ENCODE data around the gene TTLL12.

Gene TTLL12

GRCh38 chr22:43202756-43203410 is 15.9 kb upstream of the TTLL12 start:
- Histone ChIP-seq H3K27me3 (ENCODE audit: insufficient read depth, low read length) (no peaks in the 10 kb centered on the region), H3F3A (ENCODE audit: insufficient read depth, low read length) (no peaks in the 10 kb centered on the region)

GRCh38 chr22:43202326-43202725 is 15.4 kb upstream of the TTLL12 start:
- no peak overlapping the region for H3K4me3 ChIP-seq (ENCODE audit: low read depth, low read length, poor library complexity, severe bottlenecking)
- no peaks in the 10 kb centered on the region for H3K4me1 ChIP-seq (ENCODE audit: insufficient read depth, low read length, severe bottlenecking)
- no peaks in the 10 kb centered on the region for H3K79me2 ChIP-seq (ENCODE audit: insufficient read depth, low read length)
- H3K27me3 ChIP-seq (ENCODE audit: insufficient read depth, low read length) = no peaks in the 10 kb centered on the region
- H3K27ac ChIP-seq (ENCODE audit: low read depth, low read length, poor library complexity, severe bottlenecking) = no peak overlapping the region
- H3K36me3 ChIP-seq (ENCODE audit: insufficient read depth, low read length) = no peaks in the 10 kb centered on the region
- no peak overlapping the region for H3K9ac ChIP-seq (ENCODE audit: low read length)
- no peaks in the 10 kb centered on the region for H4K20me1 ChIP-seq (ENCODE audit: insufficient read depth, low read length)
- H3K9me3 ChIP-seq (ENCODE audit: low read length) = no peaks in the 10 kb centered on the region
- H2AFZ ChIP-seq (ENCODE audit: low read length) = no peak overlapping the region
- H3K9me2 ChIP-seq (ENCODE audit: low read depth, low read length) = no peaks in the 10 kb centered on the region
- no peak overlapping the region for H3K4me2 ChIP-seq (ENCODE audit: low read length)
- no peak for TF ChIP-seq CTCF (IDR thresholded peaks at IDR 0.05; ENCODE audit: low read length)
- no peak for TF ChIP-seq EZH2 (IDR thresholded peaks at IDR 0.05; ENCODE audit: borderline replicate concordance, low read length)
- no peaks in the 10 kb centered on the region for H3F3A ChIP-seq (ENCODE audit: insufficient read depth, low read length)

More at GRCh38 chr22:43202756-43203410, 15.9 kb upstream of the TTLL12 start:
- H4K20me1 ChIP-seq (ENCODE audit: insufficient read depth, low read length) = no peaks in the 10 kb centered on the region
- no peak overlapping the region for H3K4me3 ChIP-seq (ENCODE audit: low read depth, low read length, poor library complexity, severe bottlenecking)
- no peak overlapping the region for H3K9ac ChIP-seq (ENCODE audit: low read length)
- no peak overlapping the region for H3K4me2 ChIP-seq (ENCODE audit: low read length)
- no peaks in the 10 kb centered on the region for H3K9me3 ChIP-seq (ENCODE audit: low read length)
- H3K79me2 ChIP-seq (ENCODE audit: insufficient read depth, low read length) = no peaks in the 10 kb centered on the region
- TF ChIP-seq EZH2 (IDR thresholded peaks at IDR 0.05; ENCODE audit: borderline replicate concordance, low read length) = no peak
- TF ChIP-seq CTCF (IDR thresholded peaks at IDR 0.05; ENCODE audit: low read length) = no peak
- H3K36me3 ChIP-seq (ENCODE audit: insufficient read depth, low read length) = no peaks in the 10 kb centered on the region
- H2AFZ ChIP-seq (ENCODE audit: low read length) = no peak overlapping the region
- H3K9me2 ChIP-seq (ENCODE audit: low read depth, low read length) = no peaks in the 10 kb centered on the region
- no peaks in the 10 kb centered on the region for H3K4me1 ChIP-seq (ENCODE audit: insufficient read depth, low read length, severe bottlenecking)
- H3K27ac ChIP-seq (ENCODE audit: low read depth, low read length, poor library complexity, severe bottlenecking) = no peak overlapping the region

GRCh38 chr22:43201486-43202219 is 14.7 kb upstream of the TTLL12 start:
- H3K79me2 ChIP-seq (ENCODE audit: insufficient read depth, low read length) = no peaks in the 10 kb centered on the region
- H3K27ac ChIP-seq (ENCODE audit: low read depth, low read length, poor library complexity, severe bottlenecking) = no peak overlapping the region
- TF ChIP-seq CTCF (IDR thresholded peaks at IDR 0.05; ENCODE audit: low read length) (no peak), EZH2 (IDR thresholded peaks at IDR 0.05; ENCODE audit: borderline replicate concordance, low read length) (no peak)
- no peaks in the 10 kb centered on the region for H3K36me3 ChIP-seq (ENCODE audit: insufficient read depth, low read length)
- H3K4me1 ChIP-seq (ENCODE audit: insufficient read depth, low read length, severe bottlenecking) = no peaks in the 10 kb centered on the region
- H3K27me3 ChIP-seq (ENCODE audit: insufficient read depth, low read length) = no peaks in the 10 kb centered on the region
- H3F3A ChIP-seq (ENCODE audit: insufficient read depth, low read length) = no peaks in the 10 kb centered on the region
- H4K20me1 ChIP-seq (ENCODE audit: insufficient read depth, low read length) = no peaks in the 10 kb centered on the region
- no peak overlapping the region for H3K9ac ChIP-seq (ENCODE audit: low read length)
- H3K9me3 ChIP-seq (ENCODE audit: low read length) = no peaks in the 10 kb centered on the region
- H2AFZ ChIP-seq (ENCODE audit: low read length) = no peak overlapping the region
- H3K4me3 ChIP-seq (ENCODE audit: low read depth, low read length, poor library complexity, severe bottlenecking) = no peak overlapping the region
- H3K9me2 ChIP-seq (ENCODE audit: low read depth, low read length) = no peaks in the 10 kb centered on the region
- H3K4me2 ChIP-seq (ENCODE audit: low read length) = no peak overlapping the region

Measured in OCI-LY1 (cell line).